Measurements from ENCODE around the gene ERH. TPM values are rescaled to one million over a fixed set of nuclear protein-coding genes. Genes with fewer than 3 reads are reported as not detected.

ERH gene
- total and polyA plus RNA-seq, 8 donors = 32.4 to 75.4 (median 58.5) TPM

DNA sequence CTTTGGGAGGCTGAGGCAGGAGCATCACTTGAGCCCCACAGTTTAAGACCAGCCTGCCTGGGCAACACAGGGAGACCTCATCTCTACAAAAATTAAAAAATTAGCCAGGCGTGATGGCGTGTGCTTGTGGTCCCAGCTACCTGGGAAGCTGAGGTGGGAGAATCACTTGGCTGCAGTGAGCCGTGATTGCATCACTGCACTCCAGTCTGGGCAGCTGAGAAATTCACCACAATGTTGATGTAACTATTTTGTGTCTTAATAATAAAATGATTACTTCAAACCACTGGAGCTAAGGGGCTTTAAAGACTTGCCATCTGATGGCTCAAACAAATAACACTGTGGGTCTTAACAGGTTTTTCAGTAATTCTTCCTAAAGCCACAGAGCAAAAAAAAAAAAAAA is 10.8 kb downstream of the ERH start:
- Histone ChIP-seq H3K27me3 (no peaks in the 10 kb centered on the region), H3K27ac (no peak overlapping the region), H3K4me1 (no peaks in the 10 kb centered on the region), H3K36me3 (peaks cover 5 to 29% (median 12%) of the 10 kb centered on the region in 3 donors), H3K4me3 (no peak overlapping the region), H3K9me3 (no peaks in the 10 kb centered on the region)
- FAIRE-seq = no peak
- 90 to 91% methylated on average over 3 of the region's 3 CpGs for WGBS, 2 donors
- TF ChIP-seq, protein P1, sequence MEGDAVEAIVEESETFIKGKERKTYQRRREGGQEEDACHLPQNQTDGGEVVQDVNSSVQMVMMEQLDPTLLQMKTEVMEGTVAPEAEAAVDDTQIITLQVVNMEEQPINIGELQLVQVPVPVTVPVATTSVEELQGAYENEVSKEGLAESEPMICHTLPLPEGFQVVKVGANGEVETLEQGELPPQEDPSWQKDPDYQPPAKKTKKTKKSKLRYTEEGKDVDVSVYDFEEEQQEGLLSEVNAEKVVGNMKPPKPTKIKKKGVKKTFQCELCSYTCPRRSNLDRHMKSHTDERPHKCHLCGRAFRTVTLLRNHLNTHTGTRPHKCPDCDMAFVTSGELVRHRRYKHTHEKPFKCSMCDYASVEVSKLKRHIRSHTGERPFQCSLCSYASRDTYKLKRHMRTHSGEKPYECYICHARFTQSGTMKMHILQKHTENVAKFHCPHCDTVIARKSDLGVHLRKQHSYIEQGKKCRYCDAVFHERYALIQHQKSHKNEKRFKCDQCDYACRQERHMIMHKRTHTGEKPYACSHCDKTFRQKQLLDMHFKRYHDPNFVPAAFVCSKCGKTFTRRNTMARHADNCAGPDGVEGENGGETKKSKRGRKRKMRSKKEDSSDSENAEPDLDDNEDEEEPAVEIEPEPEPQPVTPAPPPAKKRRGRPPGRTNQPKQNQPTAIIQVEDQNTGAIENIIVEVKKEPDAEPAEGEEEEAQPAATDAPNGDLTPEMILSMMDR (IDR thresholded peaks at IDR 0.05) = no peak
- no peak for DNase-seq
- ATAC-seq = no peak
- intact Hi-C loops (cut with DNase I) = no loop called here

DNA sequence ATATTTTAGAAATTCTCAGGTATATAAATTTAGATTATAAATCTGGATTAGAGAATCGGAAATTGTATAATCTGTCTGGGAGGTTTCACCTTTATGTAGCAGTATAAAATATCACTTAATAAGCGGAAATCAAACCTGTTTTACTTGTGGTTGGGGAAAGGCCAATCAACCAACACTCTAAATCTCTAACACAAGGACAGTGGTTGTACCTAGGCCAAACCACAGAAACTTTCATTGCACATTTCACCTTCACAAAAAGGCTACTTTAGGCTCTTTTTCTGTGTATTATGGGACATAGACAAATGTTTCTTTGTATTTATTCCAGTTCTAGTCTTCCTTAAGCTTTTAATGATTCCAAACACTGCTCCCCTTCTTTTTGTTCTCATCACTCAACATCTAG is 19.8 kb downstream of the ERH start:
- Histone ChIP-seq H3K9me3 (no peaks in the 10 kb centered on the region), H3K4me3 (no peak overlapping the region), H3K4me1 (no peaks in the 10 kb centered on the region), H3K36me3 (peaks cover 0 to 8% (median 0%) of the 10 kb centered on the region in 3 donors), H3K27ac (no peak overlapping the region), H3K27me3 (no peaks in the 10 kb centered on the region)
- TF ChIP-seq, protein P1 (IDR thresholded peaks at IDR 0.05) = no peak
- DNase-seq (no peak), FAIRE-seq (no peak), ATAC-seq (no peak)
- intact Hi-C loops (cut with DNase I) = no loop called here
- WGBS, 2 donors = 52 to 65% methylated on average over 2 of the region's 2 CpGs

DNA sequence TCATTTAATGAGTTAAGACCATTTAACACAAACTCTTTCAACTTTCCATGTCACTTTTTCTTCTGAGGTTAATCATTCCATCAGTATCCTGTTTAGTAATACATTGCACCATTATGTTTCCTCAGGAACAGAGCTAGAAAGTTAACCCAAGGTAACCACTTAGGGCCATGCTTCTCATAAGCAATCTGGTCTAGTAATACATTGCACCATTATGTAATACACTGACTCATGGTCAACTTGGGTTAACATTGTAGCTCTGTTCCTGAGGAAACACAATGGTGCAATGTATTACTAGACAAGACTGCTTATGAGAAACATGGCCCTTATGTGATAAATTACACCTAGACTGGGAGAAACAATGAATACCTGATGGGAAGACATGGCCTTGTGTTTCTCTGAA is 21.7 kb downstream of the ERH start:
- Histone ChIP-seq H3K27ac (no peak overlapping the region), H3K9me3 (no peaks in the 10 kb centered on the region), H3K4me3 (no peak overlapping the region), H3K27me3 (no peaks in the 10 kb centered on the region), H3K36me3 (peaks cover 0 to 8% (median 0%) of the 10 kb centered on the region in 3 donors), H3K4me1 (no peaks in the 10 kb centered on the region)
- intact Hi-C loops (cut with DNase I) = no loop called here
- TF ChIP-seq, protein P1 (IDR thresholded peaks at IDR 0.05) = no peak
- FAIRE-seq = no peak
- no peak for DNase-seq
- no peak for ATAC-seq

DNA sequence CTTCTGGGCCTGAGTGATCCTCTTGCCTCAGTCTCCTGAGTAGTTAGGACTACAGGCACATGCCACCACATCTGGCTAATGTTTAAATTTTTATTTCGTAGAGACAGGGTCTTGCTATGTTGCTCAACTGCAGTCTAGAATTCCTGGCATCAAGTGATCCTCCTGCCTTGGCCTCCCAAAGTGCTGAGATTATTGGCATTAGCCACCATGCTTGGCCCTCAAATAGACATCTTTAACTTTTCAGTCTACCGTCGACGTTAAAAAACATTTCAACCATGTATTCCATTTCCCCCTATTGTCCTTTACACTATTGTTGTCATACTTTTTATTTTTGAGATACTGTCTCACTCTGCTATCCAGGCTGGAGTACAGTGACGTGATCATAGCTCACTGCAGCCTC is 22.4 kb downstream of the ERH start:
- peaks cover 0 to 8% (median 0%) of the 10 kb centered on the region in 3 donors for H3K36me3 ChIP-seq
- FAIRE-seq (no peak), ATAC-seq (no peak), DNase-seq (no peak)
- H3K9me3 ChIP-seq = no peaks in the 10 kb centered on the region
- intact Hi-C loops (cut with DNase I) = no loop called here
- H3K4me3 ChIP-seq = no peak overlapping the region
- no peaks in the 10 kb centered on the region for H3K27me3 ChIP-seq
- H3K4me1 ChIP-seq = no peaks in the 10 kb centered on the region
- 97 to 98% methylated on average over 5 of the region's 5 CpGs for WGBS, 2 donors
- H3K27ac ChIP-seq = no peak overlapping the region
- TF ChIP-seq, protein P1 (IDR thresholded peaks at IDR 0.05) = no peak

DNA sequence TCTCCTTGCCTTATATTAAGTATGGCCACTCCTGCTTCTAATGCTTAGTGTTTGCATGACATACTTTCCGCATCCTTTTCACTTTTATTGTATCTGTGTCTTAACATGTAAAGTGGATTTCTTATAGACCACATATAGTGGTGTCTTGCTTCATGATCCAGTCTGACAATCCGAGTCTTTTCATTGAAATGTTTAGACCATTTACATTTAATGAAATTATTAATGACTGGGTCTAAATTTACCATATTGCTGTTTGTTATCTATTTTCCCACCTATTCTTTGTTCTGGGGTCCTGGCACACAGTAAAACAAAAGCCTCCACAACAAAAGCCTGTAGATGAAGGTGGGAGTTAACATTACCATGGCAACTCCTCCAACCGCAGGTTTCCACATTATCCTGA is 22.9 kb downstream of the ERH start:
- ATAC-seq (no peak), FAIRE-seq (no peak), DNase-seq (no peak)
- Histone ChIP-seq H3K27me3 (no peaks in the 10 kb centered on the region), H3K4me3 (no peak overlapping the region), H3K27ac (no peak overlapping the region), H3K36me3 (peaks cover 0 to 8% (median 0%) of the 10 kb centered on the region in 3 donors), H3K9me3 (no peaks in the 10 kb centered on the region), H3K4me1 (no peaks in the 10 kb centered on the region)
- WGBS, 2 donors = 97 to 98% methylated on average over 3 of the region's 3 CpGs
- intact Hi-C loops (cut with DNase I) = no loop called here
- TF ChIP-seq, protein P1 (IDR thresholded peaks at IDR 0.05) = no peak
